GM23248 (cell line): ENCODE results near the gene NOC4L.

ENCODE experiments used
- EZH2 ChIP-seq: fragments of 200-600 bp; sonication (generic); IDR thresholded peaks from 2 replicates; pipeline ENCODE4 v1.6.1; 2018; ENCODE audit warnings: antibody characterized with exemption, mild to moderate bottlenecking; ENCODE audit not compliant: insufficient read depth, poor library complexity, severe bottlenecking
- EZH2phosphoT487 ChIP-seq: fragments of 200-600 bp; sonication (generic); IDR thresholded peaks from 2 replicates; pipeline ENCODE4 v1.6.1; 2018; ENCODE audit warnings: antibody characterized with exemption, moderate library complexity, mild to moderate bottlenecking, low read depth; ENCODE audit not compliant: insufficient read depth

- TF ChIP-seq EZH2 = no peak
- TF ChIP-seq EZH2phosphoT487 = no peak
Observed at GRCh38 chr12:132180648-132181546, 36.6 kb downstream of the NOC4L start.
